SIG-M5 (cell line): ENCODE results near the gene IGLL1.

Experiments
- DNase-seq: peaks from one replicate; lab custom pipeline; 2025; lab: John Stamatoyannopoulos, UW

IGLL1 gene

DNA sequence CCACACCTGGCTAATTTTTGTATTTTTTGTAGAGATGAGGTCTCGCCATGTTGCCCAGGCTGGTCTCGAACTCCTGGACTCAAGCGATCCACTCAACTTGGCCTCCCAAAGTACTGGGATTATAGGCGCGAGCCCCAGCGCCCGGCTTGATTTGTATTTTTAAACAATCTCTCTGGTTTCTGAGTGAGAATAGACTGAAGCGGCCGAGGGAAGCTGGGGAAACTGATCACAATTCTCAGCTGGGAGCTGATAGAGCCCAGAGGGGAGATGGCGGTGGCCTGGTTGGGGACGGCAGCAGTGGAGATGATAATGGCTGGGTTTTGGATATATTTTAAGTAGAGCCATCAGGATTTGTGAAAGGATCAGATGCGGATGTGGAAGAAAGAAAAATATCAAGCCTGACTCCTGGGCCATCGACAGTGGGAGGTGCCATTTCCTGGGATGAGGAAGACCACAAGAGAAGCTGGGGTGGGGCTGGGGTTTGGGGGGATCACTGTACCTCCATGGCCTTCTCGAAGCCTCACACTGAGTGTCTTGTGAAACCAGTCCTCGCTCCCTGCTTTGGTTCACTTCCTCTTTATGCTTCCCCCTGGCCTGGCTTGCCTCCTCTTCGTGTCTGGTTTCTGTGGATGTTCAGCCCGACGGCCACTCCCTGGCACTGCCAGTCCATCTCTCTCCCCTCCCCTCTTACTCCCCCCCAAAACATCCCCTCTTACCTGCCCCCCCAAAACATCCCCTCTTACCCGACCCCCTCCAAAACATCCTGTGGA is 51.9 kb downstream of the IGLL1 start:
- no peak for DNase-seq

DNA sequence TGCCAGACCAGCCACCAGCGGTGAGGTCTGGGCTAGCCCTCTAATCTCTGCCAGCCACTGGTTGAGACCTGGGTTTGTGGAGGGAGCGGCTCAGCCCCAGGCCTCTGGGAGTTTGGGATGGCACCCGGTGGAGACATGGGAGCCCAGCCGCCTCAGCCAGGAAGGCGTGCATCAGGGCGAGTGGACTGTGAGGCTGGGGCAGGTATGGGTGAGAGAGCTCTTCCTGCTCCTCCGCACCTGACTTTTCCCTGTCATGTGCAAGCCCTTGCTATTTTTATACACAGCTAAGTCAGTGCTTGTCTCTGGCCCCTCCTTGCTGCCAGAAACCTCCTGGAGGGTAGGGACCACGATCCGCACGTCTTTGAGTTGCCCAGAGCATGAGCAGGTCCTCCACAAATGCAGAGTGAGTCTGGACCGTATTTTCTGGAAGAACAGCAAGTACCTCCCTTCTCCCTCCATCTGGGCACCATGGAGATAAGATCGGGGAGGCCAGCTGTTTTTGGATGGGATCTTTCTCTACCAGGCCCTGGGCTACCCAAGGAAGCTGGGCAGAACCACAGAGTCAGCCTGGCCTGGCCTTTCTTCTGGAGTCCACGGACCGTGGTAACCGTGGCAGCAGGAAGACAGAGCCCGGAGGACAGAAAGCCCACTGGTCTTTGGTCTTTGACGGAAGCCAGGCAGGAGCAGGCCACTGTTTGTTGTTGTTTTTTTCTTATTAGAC is 53.3 kb downstream of the IGLL1 start:
- no peak for DNase-seq

DNA sequence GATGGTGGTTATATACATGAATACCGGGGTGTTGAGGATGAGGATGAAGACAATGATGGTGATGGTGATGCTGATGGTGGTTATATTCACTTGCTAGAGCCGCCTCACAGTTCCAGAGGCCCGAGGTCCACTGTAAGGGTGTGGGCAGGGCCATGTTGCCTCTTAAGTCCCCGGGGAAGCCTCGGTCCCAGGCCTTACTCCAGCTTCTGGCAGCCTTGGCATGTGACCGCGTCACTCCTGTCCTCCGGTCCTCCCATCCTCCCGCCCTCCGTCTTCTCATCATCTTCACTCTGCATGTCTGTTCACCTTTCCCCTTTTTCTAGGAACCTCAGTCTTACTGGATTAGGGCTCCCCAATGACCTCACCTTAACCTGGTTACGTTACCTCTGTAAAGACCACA is 54.6 kb downstream of the IGLL1 start:
- no peak for DNase-seq

DNA sequence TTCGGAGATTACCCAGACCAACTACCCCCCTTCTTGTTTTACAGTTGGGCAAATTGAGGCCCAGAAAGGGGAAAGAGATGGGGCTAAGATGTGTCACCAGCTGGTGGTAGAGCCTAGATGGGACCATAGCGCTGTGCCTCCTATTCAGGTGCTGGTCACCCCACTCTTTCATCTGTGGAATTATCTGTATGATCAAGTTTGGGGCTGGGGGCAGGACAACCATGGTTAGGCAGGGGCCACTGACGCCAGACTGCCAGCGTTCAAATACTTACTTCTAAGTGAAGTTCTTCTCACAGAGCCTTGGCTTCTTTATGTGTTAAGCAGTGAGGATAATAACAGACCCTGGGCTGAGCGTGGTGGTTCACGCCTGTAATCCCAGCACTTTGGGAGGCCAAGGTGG is 55.9 kb downstream of the IGLL1 start:
- DNase-seq, result no peak

DNA sequence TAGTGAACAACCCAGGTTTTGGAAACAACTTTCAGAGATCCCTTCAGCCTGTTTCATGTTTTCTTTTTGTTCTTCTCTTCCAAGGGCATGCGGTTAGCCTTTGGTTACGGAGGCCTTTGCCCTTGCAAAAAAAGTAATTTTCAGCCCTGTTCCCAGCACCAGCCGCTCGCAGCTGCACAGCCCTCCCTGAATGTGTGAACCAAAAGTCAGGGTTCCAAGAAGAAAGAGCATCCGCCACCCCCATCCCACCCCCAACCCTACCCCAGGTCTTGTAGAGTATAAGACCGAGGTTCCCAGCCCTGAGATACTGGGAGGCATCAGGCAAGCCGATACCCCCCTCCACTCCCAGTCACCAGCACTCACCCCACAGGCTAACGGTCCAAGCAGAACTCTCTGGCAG is 56.4 kb downstream of the IGLL1 start:
- DNase-seq, result no peak
